GM18951 (cell line): ENCODE data around the gene PTRHD1.

ENCODE experiments used
- POLR2A ChIP-seq: IDR thresholded peaks from 4 replicates; pipeline ENCODE4 v1.6.1; 2011; ENCODE audit warnings: mild to moderate bottlenecking; ENCODE audit not compliant: insufficient read length, insufficient read depth; ENCODE audit errors: extremely low read depth
- in situ Hi-C: fragments of 300-500 bp; cut with MboI; formaldehyde crosslinking; loops from one replicate; pipeline ENCODE4 v1.12.0; 2022; ENCODE audit warnings: low sequenced_read_pairs, mixed read lengths, inconsistent platforms; ENCODE audit not compliant: unreplicated experiment

The PTRHD1 gene

DNA sequence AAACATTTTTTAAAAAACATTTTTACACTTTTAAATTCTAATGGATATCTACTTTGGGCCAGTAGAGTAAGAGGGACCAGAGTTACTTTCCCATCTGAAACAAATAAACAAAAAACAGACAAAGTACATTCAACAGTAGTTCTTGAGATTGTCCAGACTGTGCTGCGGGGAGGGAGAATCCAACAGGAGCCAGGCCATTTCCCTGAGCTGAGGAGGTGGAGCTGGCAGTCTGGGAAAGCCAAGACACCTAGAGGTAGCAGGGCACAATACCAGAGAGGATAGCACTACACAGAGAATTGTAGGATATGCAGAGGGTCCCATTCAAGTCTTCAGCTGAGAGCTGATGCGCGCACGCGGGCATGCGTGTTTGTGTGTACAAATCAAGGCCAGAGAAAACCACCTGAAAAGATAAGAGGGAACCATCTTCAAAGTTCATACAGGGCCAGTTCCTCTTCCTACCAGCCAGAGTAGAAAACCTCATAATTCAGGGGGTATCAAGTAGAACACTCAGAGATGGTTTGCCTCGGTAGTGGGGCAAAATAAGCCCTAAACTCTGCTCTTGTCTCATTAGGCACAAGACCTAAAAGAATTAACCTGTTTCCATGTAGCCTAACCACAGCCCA lies 44.0 kb downstream of the PTRHD1 start:
- in situ Hi-C loops = no loop called here
- TF ChIP-seq POLR2A = no peak

DNA sequence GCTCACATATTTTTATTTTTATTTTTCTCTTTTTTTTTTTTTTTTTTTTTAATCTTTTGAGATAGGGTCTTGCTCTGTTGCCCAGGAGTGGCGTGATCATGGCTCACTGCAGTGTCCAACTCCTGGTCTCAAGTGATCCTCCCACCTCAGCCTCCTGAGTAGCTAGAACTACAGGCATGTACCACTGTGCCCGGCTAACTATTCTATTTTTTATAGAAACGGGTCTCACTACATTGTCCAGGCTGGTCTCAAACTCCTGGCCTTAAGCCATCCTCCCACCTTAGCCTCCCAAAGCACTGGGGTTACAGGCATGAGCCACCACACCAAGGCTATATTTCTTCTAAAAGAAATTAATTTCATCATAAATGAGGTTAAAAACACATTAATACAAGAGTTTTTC lies 45.9 kb downstream of the PTRHD1 start:
- in situ Hi-C loops = no loop called here
- TF ChIP-seq POLR2A = no peak

DNA sequence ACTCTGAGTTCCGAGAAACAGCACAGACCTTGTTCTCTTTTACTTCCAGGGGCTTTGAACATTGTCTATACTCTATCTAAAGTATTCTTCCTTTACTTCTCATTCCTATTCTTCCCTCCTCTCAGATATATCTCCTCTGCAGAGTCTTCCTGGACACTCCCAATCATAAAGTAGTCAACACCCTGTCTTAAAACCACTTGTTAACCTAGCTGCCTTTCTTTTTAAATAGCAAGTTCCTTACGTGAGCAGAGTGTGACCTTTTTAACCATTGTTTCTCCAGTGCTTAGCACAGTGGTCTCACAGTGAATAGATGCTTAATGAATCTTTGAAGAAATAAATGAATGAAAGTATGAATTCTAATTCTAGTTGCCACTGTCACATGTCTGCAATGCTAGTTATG lies 47.4 kb downstream of the PTRHD1 start:
- TF ChIP-seq POLR2A = no peak
- in situ Hi-C loops = no loop called here

DNA sequence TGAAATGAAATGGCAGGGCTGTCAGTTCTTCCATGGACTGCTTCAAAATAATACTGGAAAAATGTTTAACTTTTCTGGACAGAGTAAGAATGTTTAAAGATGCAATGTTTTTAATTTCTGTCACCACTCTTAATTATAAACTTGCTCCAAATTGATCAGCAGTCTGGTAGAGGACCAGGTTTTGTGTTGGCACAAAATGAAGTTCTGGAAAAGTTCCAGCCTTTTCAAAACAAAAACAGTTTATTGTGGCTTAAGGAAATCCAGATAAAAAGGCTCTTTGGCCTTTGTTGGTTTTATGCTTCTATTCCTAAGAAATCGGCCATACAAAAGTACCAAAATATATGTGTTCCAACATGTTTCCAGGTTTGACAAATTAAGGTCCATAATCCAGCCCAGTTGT lies 48.8 kb downstream of the PTRHD1 start:
- in situ Hi-C loops = no loop called here
- no peak for TF ChIP-seq POLR2A

DNA sequence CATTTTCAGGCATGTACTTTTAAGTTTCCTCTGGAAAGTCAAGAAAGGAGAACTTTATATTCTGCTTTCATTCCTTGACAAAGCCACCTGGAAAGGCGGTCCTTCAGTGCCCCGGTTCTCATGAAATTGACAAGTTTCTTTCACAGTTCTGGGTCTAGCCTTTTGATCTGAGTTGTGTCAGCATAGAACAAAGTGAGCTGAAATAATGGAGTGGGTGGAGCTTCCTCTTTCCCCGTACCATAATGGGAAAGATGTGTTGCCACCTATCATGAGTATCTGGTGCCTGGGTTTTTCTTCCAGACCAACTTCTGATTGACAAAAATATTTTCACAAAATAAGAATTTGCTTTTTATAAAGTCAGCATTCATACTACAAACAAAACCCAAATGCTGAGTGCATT lies 49.3 kb downstream of the PTRHD1 start:
- in situ Hi-C loops = no loop called here
- no peak for TF ChIP-seq POLR2A

DNA sequence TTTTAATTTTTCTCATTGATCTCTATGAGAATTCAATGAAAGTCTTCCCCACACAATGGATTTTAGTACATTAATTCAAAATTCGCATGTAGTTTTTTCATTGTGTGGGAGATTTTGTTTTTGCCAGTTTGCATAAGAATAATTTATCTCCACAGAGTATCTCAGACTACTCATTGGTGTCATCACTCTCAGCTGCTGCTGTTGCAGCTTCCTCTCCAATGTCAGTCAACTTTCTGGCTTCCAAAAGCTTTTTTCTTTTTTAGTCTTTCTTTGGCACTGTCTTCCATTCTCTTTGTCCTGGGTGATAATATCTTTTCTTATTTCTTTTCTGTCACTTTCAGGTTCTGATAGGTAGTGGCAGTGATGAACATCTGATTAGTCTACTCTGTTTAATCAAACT lies 50.5 kb downstream of the PTRHD1 start:
- in situ Hi-C loops = no loop called here
- TF ChIP-seq POLR2A = no peak

DNA sequence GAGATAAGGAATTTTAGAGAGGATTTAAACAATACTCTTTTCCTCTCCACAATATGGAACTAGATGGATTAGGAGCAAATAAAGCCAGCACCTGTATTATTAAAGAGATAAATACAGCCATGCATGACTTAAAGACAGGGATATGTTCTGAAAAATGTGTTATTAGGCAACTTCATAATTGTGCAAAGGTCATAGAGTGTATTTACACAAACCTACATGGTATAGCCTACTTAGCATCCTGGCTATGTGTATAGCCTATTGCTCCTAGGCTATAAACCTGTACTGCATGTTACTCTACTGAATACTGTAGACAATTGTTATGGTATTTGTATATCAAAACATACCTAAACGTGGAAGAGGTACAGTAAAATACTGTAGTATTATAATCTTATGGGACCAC lies 53.0 kb downstream of the PTRHD1 start:
- no peak for TF ChIP-seq POLR2A
- in situ Hi-C loops = no loop called here
